ENCODE data around the gene FMO1. TPM values are rescaled to one million over a fixed set of nuclear protein-coding genes. Genes with fewer than 3 reads are reported as not detected.

FMO1 gene
- total RNA-seq, result not detected in 2 replicates

DNA sequence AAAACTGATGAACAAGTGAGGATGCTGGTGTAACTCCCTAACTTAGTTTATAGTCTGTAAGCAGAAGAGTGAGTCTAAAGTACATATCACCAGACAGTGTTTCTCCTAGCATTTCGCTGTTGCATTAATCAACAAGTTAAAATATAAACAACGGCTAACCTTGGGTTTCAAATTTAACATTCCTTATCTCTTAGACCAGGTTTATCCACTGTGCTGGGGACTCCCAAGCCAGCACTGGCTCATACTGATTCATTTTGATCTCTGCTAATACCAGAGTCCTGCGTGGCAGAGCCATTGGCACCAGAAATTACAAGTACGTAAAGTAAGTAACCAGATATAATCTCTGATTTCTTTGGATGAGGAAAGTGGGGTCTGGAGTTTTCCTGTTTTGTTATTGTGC lies at the start of gene FMO1:
FMO1 (plus strand) TSS at position 193 of the 400 bp plus-strand sequence. CDS start 9,594 bp downstream, outside the sequence.
- Histone ChIP-seq H3K36me3 (ENCODE audit: control insufficient read depth, insufficient read depth, low read length) (no peaks in the 10 kb centered on the region), H3K4me3 (ENCODE audit: low read depth, low read length) (no peak within 1 kb of the TSS), H3K27me3 (ENCODE audit: control insufficient read depth, insufficient read depth, low read length) (peaks cover 2% of the 10 kb centered on the region)
- FAIRE-seq (no peak), DNase-seq (ENCODE audit: low read depth) (no peak)
- TF ChIP-seq CTCF (IDR thresholded peaks at IDR 0.05; ENCODE audit: insufficient read depth, low read length, severe bottlenecking), result no peak

- DNase-seq (ENCODE audit: low read depth) (no peak), FAIRE-seq (no peak)
- no peaks in the 10 kb centered on the region for H3K36me3 ChIP-seq (ENCODE audit: control insufficient read depth, insufficient read depth, low read length)
- H3K4me3 ChIP-seq (ENCODE audit: low read depth, low read length), result no peak overlapping the region
- no peaks in the 10 kb centered on the region for H3K27me3 ChIP-seq (ENCODE audit: control insufficient read depth, insufficient read depth, low read length)
- no peak for TF ChIP-seq CTCF (IDR thresholded peaks at IDR 0.05; ENCODE audit: insufficient read depth, low read length, severe bottlenecking)
Observed at GRCh38 chr1:171204296-171204695, 44.0 kb upstream of the FMO1 start.

GRCh38 chr1:171206204-171206977 lies 41.9 kb upstream of the FMO1 start:
- DNase-seq (ENCODE audit: low read depth), result no peak
- no peak overlapping the region for H3K4me3 ChIP-seq (ENCODE audit: low read depth, low read length)
- no peaks in the 10 kb centered on the region for H3K27me3 ChIP-seq (ENCODE audit: control insufficient read depth, insufficient read depth, low read length)
- FAIRE-seq, result no peak
- TF ChIP-seq CTCF (IDR thresholded peaks at IDR 0.05; ENCODE audit: insufficient read depth, low read length, severe bottlenecking), result no peak
- H3K36me3 ChIP-seq (ENCODE audit: control insufficient read depth, insufficient read depth, low read length), result no peaks in the 10 kb centered on the region

DNA sequence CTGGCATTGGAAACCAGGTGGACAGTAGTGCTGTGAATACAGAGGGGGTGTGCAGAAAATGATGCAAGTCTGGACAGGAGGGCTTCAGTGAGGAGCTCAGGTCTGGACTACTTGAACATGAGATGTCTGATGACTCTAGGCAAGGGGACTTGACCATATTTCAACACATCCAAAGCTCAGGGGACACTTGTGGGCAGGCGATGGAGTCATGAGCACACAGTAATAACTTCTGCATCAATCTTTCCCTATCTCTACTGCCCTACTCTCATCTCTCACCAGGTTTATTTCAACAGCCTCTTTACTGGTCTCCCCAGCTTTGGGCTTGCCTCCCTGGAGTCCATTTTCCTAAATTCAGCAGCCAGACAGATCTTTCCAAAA lies 41.3 kb upstream of the FMO1 start:
- FAIRE-seq (no peak), DNase-seq (ENCODE audit: low read depth) (no peak)
- no peak for TF ChIP-seq CTCF (IDR thresholded peaks at IDR 0.05; ENCODE audit: insufficient read depth, low read length, severe bottlenecking)
- no peaks in the 10 kb centered on the region for H3K36me3 ChIP-seq (ENCODE audit: control insufficient read depth, insufficient read depth, low read length)
- H3K4me3 ChIP-seq (ENCODE audit: low read depth, low read length), result no peak overlapping the region
- no peaks in the 10 kb centered on the region for H3K27me3 ChIP-seq (ENCODE audit: control insufficient read depth, insufficient read depth, low read length)

GRCh38 chr1:171207377-171207776 lies 40.9 kb upstream of the FMO1 start:
- H3K36me3 ChIP-seq (ENCODE audit: control insufficient read depth, insufficient read depth, low read length), result no peaks in the 10 kb centered on the region
- H3K4me3 ChIP-seq (ENCODE audit: low read depth, low read length), result no peak overlapping the region
- DNase-seq (ENCODE audit: low read depth) (no peak), FAIRE-seq (no peak)
- no peak for TF ChIP-seq CTCF (IDR thresholded peaks at IDR 0.05; ENCODE audit: insufficient read depth, low read length, severe bottlenecking)
- H3K27me3 ChIP-seq (ENCODE audit: control insufficient read depth, insufficient read depth, low read length), result no peaks in the 10 kb centered on the region

GRCh38 chr1:171210355-171210754 lies 37.9 kb upstream of the FMO1 start:
- no peaks in the 10 kb centered on the region for H3K27me3 ChIP-seq (ENCODE audit: control insufficient read depth, insufficient read depth, low read length)
- DNase-seq (ENCODE audit: low read depth), result no peak
- no peak overlapping the region for H3K4me3 ChIP-seq (ENCODE audit: low read depth, low read length)
- FAIRE-seq, result peak; percentile 47
- TF ChIP-seq CTCF (IDR thresholded peaks at IDR 0.05; ENCODE audit: insufficient read depth, low read length, severe bottlenecking), result no peak
- H3K36me3 ChIP-seq (ENCODE audit: control insufficient read depth, insufficient read depth, low read length), result no peaks in the 10 kb centered on the region

Measured in bronchial epithelial cell (primary cell).